GM19099 (cell line): ENCODE data around the gene CRTC1.

Experiments used
- POLR2A ChIP-seq: IDR thresholded peaks from 3 replicates; pipeline ENCODE4 v1.6.1; 2011; ENCODE audit warnings: low read depth; ENCODE audit not compliant: insufficient read length; ENCODE audit errors: extremely low read depth

The CRTC1 gene, protein sequence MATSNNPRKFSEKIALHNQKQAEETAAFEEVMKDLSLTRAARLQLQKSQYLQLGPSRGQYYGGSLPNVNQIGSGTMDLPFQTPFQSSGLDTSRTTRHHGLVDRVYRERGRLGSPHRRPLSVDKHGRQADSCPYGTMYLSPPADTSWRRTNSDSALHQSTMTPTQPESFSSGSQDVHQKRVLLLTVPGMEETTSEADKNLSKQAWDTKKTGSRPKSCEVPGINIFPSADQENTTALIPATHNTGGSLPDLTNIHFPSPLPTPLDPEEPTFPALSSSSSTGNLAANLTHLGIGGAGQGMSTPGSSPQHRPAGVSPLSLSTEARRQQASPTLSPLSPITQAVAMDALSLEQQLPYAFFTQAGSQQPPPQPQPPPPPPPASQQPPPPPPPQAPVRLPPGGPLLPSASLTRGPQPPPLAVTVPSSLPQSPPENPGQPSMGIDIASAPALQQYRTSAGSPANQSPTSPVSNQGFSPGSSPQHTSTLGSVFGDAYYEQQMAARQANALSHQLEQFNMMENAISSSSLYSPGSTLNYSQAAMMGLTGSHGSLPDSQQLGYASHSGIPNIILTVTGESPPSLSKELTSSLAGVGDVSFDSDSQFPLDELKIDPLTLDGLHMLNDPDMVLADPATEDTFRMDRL

DNA sequence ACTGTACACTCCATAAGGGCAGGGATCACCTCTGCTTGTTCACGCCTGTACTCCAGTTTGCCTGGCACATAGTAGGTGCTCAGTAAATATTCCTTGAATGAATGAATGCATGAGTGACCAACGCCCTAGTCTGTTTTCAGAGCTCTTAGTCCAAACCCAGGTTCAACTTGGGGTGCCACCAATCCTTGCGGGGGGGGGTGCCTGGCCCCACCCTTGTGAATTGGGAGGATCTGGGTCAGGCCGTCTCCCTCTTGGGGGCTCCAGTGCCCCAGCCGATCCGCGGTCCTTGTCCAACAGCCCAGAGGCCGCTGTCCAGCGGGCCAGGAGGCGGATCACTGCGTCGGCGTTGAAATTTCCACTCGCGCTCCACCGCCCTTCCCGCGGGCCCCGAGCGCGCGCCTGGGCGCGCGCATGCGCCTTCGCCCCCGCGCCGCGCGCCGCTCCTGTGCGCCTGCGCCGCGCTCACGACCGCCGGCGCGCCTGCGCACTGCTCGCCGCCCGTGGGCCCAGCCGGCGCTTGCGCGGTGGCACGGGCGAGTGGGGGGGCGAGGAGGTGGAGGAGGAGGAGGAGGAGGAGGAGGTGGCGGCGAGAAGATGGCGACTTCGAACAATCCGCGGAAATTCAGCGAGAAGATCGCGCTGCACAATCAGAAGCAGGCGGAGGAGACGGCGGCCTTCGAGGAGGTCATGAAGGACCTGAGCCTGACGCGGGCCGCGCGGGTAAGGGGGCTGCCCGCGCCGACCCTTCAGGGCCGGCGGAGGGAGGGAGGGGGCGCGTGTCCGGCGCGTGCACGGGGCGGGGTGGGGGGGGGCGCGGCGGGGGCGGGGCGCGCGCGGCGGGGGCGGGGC, at the start of gene CRTC1:
TSS of gene CRTC1 (plus strand) at position 572 of the 849 bp plus-strand sequence. CDS start at position 595, 23 bp downstream.
- peak; percentile 67 for TF ChIP-seq POLR2A

- TF ChIP-seq POLR2A, result no peak
Observed at GRCh38 chr19:18634612-18635297, 48.7 kb upstream of the CRTC1 start.

DNA sequence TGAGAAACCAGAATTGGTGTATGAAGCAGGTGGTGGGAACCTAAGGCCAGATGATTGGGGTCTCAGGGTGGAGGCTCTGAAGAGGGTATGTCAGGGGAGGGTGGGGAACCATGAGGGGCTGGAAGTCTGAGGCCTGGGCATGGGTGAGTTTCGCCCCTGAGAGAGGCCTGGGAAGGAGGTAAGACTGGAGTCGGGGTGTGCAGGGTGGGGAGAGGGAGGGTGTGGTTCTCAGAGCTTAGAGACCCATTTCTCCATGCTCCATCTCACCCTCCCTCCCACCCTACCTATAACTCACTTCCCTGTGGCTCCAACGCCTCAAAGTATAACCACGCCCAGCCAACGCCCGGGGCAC, 47.7 kb upstream of the CRTC1 start:
- TF ChIP-seq POLR2A, result no peak

GRCh38 chr19:18636183-18636968, 47.1 kb upstream of the CRTC1 start:
- TF ChIP-seq POLR2A, result no peak

DNA sequence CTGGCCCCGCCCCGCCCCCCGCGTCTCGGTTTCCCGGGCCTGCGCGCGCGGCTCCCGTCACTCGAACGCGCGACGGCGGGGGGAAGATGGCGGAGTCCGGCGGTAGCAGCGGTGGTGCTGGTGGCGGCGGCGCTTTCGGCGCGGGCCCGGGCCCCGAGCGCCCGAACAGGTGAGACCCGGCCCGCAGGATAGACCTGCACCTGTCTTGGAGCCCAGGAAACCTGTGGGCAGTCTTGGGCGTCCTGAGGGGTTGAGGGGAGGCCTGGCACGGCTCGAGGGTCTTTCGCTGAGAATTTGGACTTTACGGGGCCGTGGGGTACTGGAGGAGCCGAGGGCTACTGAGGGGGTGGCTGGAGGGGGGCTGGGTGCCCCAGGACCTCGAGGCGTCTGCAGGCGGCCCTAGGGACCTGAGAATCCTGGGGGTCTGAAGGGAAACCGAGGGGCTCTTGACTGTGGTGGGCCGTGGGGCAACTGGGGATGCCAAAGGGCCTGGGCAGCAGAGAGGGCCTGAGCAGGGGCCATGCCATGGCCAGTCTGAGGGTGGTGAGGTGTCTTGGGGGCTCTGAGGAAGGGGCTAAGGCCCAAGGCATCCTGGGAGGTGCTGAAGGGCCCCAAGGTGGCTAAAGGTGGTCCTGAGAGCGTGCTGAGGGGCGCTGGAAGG, 46.4 kb upstream of the CRTC1 start, which contains the start of gene KLHL26:
TSS of gene KLHL26 (plus strand) at position 60 of the 661 bp plus-strand sequence. CDS start at position 87, 27 bp downstream.
- TF ChIP-seq POLR2A, result peak; percentile 81

- TF ChIP-seq POLR2A, result no peak
Observed at GRCh38 chr19:18637673-18638630, 45.5 kb upstream of the CRTC1 start.

DNA sequence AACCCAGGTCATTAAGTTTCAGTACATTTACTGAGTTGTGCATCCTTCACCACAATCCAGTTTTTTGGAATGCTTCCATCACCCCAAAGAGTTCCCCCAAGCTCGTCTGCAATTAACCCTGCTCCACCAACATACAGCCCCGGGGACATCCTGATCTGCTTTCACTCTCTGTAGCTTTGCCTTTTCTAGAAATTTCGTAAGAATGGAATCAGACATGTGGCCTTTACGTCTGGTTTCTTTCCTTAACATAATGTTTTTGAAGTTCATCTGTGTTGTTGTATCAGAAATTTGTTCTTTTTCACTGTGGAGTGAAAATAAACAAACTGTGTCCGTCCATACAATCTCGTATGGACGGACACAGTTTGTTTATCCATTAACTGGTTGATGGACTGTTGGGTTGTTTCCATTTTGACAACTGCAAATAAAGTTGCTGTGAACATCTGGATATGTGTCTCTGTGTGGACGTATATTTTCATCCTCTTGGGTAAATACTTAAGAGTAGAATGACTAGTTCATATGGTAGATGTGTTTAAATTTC, 43.7 kb upstream of the CRTC1 start:
- TF ChIP-seq POLR2A, result no peak

GRCh38 chr19:18644196-18645034, 39.1 kb upstream of the CRTC1 start:
- TF ChIP-seq POLR2A, result no peak

DNA sequence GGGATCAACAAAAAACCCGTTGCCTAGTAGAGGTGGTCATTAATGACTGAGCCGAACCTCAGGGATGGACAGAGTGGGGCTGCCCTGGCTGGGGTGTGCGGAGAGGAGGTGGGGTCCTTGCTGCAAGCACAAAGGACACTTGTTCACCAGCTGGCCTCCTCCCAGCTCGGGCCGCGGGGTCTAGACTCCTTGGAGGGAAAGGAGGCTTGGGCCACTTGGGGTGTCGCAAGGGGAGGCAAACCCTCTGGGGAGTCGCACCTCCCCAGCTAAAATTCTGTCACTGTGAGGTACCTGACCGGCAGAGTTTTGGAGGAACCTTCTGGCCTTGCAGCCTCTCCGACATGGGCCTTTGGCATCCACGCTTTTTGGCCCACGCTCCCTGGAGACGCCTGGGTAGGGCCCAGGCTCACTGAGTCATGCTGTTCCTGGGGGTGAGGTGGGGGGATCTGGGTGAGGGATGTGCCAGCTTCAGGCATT, 38.4 kb upstream of the CRTC1 start:
- no peak for TF ChIP-seq POLR2A

GRCh38 chr19:18646535-18647370, 36.7 kb upstream of the CRTC1 start:
- TF ChIP-seq POLR2A, result no peak
